Measurements from ENCODE around the gene SYTL5.

DNA sequence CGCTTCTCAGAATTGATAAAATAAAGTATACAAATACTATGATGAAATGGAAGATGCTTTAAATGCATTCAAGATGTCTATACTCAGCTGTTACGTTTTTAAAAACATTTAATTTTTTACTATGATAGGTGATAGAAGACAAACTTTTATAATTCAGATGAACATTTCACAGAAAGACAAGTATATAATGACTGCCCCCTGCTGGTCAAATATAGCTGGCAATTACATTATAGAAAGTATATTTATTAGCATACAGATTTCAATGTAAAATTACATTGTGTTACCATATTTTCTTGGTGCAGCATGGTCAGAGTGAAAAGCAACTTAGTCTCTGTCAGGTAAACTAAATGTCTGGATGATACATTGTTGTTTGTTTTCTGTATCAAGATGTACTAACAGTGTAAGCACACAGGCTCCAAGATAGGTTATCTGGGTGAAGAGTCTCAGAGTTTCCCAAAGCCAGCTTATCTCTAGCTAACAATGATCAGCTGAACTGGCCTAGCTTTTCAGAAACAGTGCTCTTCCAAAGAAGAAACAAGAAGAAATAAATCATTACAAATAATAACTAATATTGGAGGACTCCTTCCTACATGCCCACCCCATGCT lies 160.2 kb downstream of the SYTL5 start:
- TF ChIP-seq POLR2A (IDR thresholded peaks at IDR 0.05): no peak
- TF ChIP-seq, protein P1, sequence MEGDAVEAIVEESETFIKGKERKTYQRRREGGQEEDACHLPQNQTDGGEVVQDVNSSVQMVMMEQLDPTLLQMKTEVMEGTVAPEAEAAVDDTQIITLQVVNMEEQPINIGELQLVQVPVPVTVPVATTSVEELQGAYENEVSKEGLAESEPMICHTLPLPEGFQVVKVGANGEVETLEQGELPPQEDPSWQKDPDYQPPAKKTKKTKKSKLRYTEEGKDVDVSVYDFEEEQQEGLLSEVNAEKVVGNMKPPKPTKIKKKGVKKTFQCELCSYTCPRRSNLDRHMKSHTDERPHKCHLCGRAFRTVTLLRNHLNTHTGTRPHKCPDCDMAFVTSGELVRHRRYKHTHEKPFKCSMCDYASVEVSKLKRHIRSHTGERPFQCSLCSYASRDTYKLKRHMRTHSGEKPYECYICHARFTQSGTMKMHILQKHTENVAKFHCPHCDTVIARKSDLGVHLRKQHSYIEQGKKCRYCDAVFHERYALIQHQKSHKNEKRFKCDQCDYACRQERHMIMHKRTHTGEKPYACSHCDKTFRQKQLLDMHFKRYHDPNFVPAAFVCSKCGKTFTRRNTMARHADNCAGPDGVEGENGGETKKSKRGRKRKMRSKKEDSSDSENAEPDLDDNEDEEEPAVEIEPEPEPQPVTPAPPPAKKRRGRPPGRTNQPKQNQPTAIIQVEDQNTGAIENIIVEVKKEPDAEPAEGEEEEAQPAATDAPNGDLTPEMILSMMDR (IDR thresholded peaks at IDR 0.05): peak in 2 of 3 donors; percentile 31 to 49
